HepG2 (cell line): ENCODE measurements around the gene EDNRA. TPM values are rescaled to one million over a fixed set of nuclear protein-coding genes. Genes with fewer than 3 reads are reported as not detected.

ENCODE experiments used
- GABPA ChIP-seq, 2 experiments: IDR thresholded peaks; 2 replicates each; pipeline ENCODE4 v1.6.1; 2011 to 2016; ENCODE audit warnings: low read depth in 2 of 2, low read length in 1 of 2, missing biosample characterization in 1 of 2, missing genetic modification characterization in 1 of 2
- NFAT5 ChIP-seq: sonication (generic); formaldehyde crosslinking; IDR thresholded peaks from 2 replicates; pipeline ENCODE4 v1.4.0; 2020; ENCODE audit warnings: missing genetic modification reagents
- NFIB ChIP-seq: sonication (generic); formaldehyde crosslinking; IDR thresholded peaks from 2 replicates; pipeline ENCODE4 v1.9.0; 2021; ENCODE audit warnings: missing genetic modification reagents, mild to moderate bottlenecking, borderline replicate concordance
- ZNF34 ChIP-seq: sonication (generic); formaldehyde crosslinking; IDR thresholded peaks from 2 replicates; pipeline ENCODE4 v1.4.0; 2020; ENCODE audit warnings: mild to moderate bottlenecking, missing genetic modification reagents, borderline replicate concordance
- ZNF549 ChIP-seq: sonication (generic); formaldehyde crosslinking; IDR thresholded peaks from 2 replicates; pipeline ENCODE4 v1.5.0; 2020; ENCODE audit warnings: missing genetic modification reagents
- ZNF770 ChIP-seq: sonication (generic); formaldehyde crosslinking; IDR thresholded peaks from 2 replicates; pipeline ENCODE4 v1.5.0; 2020; ENCODE audit warnings: mild to moderate bottlenecking, missing genetic modification reagents
- polyA plus RNA-seq, 8 experiments: library from polyadenylated mRNA; depleted of rRNA in 3 of 8; stranded (reverse) in 7 of 8; unstranded in 1 of 8; fragments of >200 nt; fragmentation: Illumina TruSeq in 4 of 8; extraction: Trizol in 4 of 8; gene quantifications; 2 replicates each; pipeline versions ENCODE4 v1.2.1 to v1.2.3, GENCODE V29; 2011 to 2016; ENCODE audit warnings: low read depth in 4 of 8, missing spikeins in 1 of 8, mixed read lengths in 1 of 8; ENCODE audit not compliant: insufficient read depth in 1 of 8
- total RNA-seq, 5 experiments: library from RNA; depleted of rRNA; stranded (reverse); fragments of >200 nt; fragmentation: Illumina TruSeq; extraction: Trizol; gene quantifications; 2 replicates each; pipeline ENCODE4 v1.2.3, GENCODE V29; 2016; ENCODE audit warnings: low read depth in 1 of 5

Gene EDNRA
- total and polyA plus RNA-seq, 2 of the 13 experiments (the other 11 are each of a cell fraction or from before 2014, with no cell fraction given), result not detected

DNA sequence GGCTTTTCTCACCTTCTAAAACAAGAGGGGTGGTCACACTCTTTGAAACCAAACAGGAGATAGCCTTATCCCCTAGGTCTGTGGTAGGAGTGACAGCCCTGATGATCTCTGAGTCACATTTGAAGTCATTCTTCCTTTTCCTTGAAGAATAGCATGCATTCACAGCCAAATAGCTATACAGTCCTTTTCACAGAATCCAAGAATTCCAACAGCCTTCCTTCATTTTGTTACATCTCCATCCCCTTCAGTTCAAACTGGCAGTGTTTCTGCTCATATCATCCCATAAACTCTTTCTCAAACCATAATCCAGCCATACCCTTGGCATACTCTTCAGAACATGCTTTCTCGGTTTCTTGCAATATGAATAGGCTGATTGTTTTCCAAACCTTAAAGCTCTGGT, 103.0 kb downstream of the EDNRA start (continued):
- TF ChIP-seq NFAT5 (CRISPR knock-in tag) (no peak), NFIB (no peak), ZNF549 (no peak), ZNF770 (no peak), GABPA (IDR thresholded peaks at IDR 0.05; ENCODE audit: low read depth, low read length) (no peak), GABPA (CRISPR knock-in tag; IDR thresholded peaks at IDR 0.05; ENCODE audit: low read depth) (no peak), ZNF34 (CRISPR knock-in tag) (no peak)
